Measurements from ENCODE around the gene ABCG8.
"Not testable (repeated sequence)": the region's sequence is repeated elsewhere in the genome, so short reads cannot be mapped to it uniquely, and the experiment has no call there.

ABCG8 gene

GRCh38 chr2:43874776-43875451 lies 36.1 kb downstream of the ABCG8 start:
- no peak for DNase-seq

DNA sequence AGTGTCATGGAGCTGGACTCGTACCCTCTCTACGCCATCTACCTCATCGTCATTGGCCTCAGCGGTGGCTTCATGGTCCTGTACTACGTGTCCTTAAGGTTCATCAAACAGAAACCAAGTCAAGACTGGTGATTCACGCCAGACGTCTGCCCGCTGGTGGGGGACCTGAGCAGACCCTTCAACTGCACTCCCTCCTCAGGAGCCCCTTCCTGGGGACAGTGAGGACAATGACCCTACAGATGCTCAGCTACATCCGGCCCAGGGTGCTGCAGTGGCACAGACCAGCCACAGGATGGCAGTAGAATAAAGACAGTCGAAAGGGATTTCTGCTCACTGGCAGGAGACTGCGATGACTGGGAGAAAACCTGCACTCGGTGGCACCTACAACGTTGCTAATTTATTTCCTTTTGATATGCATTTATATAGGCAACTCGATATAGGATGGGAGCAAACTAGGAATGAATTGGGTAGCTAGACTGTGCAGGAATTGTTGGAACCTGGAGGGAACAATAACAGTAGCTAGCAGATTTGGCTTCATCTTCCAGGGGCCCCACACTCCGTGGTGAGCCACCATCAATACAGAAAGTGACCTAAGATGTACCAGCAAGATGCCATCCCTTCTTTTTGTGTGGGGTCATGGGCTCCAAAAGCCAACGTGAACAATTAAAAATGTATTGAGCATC lies 39.2 kb downstream of the ABCG8 start:
- peak; percentile 59 for DNase-seq

DNA sequence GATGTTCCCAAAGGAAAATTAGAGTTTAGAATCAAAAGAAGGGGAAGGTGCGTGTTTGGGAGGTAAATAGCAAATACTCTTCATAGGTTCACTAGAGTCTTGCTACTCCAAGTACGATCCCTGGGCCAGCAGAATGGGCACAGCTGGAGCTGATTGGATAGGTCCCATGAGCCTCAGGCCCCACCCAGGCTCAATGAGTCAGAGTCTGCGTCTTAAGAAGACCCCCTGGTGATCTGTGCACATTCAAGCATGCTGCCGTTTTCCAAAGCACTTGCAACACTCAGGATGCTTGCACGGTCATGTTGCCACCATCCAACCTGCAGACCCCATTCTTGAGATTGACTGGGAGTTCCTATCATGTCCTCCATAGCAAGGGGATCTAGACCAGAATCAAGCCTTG lies 40.5 kb downstream of the ABCG8 start:
- DNase-seq: no peak

DNA sequence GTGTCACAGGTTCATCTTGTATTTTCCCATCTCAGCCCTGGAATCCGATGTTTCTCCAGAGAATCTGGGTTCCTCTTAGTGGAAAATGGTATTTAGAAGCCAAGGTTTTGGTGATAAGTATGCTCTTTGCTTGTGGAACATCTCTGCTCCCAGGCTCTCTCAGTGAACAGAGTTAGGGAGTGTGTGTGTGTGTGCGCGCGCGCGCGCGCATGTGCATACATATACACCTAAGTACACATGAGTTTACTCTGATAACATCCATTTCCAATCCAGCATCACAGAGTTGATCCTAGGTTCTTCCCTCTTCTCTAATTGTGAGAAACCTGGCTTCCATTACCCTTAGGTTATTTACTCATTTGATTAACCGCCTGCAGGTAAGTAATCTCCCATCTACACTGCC lies 41.7 kb downstream of the ABCG8 start:
- DNase-seq: no peak

DNA sequence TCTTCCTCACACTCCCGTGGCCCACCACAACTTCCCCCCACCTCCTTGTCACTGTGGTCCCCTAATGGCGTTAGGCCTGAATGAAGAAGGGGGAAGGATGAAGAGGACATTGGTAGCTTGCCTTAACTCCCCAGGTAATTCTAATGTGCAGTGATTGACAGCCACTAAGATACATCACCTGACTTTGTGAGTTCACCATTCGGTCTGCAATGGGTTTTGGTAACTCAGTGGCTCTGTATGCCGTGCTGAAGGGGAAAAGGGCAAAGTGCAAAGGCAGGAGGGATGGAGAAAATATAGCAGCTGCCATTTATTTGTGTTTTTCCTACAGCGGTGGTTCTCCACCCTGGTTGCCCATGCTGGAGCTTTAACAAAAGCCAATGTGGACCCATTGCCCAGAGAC lies 42.2 kb downstream of the ABCG8 start:
- no peak for DNase-seq

- no peak for DNase-seq
Measured at GRCh38 chr2:43882312-43882711, 43.5 kb downstream of the ABCG8 start.

GRCh38 chr2:43884689-43885088 lies 45.9 kb downstream of the ABCG8 start:
- DNase-seq: no peak

GRCh38 chr2:43885132-43885632 lies 46.4 kb downstream of the ABCG8 start:
- DNase-seq: no peak

GRCh38 chr2:43887176-43887575 lies 48.4 kb downstream of the ABCG8 start:
- no peak for DNase-seq

- DNase-seq: no peak
Measured at GRCh38 chr2:43889416-43889815, 50.6 kb downstream of the ABCG8 start.

GRCh38 chr2:43890855-43891254 lies 52.1 kb downstream of the ABCG8 start:
- no peak for DNase-seq

- no peak for DNase-seq
Measured at GRCh38 chr2:43894743-43895142, 56.0 kb downstream of the ABCG8 start.

DNA sequence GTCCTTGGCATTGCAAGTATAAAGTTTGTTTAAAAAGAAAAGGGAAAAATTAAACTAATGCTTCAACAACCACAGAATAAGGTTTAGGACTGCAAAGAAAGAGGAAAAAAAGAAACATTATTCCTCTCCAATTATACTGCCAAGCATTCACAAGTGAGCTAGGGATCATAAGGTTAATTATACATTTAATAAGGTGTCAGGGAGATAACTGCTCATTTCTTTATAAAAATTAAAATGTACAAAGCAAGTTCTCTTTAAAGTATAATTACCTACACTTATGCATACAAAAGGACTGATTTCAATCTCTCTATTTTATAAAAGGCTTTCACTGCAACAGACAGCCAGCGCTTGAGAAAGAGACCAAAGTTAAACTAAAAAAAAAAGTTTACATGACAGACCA lies 58.1 kb downstream of the ABCG8 start:
- DNase-seq: no peak

DNA sequence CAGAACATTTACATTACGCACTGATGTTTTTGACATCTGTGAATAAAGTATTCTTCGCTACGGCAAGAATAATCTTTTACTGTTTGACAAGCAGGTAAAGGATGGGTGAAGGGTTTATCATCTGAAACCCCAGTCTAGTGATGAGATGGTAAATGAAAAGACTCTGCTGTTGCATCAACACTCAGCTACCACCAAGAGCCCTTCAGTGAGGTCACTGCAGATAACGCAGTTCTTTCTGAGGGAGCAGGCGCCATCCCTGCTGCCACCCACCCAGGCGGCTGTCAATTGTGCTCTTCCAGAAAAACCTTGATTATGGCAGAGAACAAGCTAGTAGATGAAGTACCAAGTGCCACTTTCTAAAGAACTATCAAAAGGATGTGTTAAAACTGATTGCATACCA lies 58.7 kb downstream of the ABCG8 start:
- no peak for DNase-seq

DNA sequence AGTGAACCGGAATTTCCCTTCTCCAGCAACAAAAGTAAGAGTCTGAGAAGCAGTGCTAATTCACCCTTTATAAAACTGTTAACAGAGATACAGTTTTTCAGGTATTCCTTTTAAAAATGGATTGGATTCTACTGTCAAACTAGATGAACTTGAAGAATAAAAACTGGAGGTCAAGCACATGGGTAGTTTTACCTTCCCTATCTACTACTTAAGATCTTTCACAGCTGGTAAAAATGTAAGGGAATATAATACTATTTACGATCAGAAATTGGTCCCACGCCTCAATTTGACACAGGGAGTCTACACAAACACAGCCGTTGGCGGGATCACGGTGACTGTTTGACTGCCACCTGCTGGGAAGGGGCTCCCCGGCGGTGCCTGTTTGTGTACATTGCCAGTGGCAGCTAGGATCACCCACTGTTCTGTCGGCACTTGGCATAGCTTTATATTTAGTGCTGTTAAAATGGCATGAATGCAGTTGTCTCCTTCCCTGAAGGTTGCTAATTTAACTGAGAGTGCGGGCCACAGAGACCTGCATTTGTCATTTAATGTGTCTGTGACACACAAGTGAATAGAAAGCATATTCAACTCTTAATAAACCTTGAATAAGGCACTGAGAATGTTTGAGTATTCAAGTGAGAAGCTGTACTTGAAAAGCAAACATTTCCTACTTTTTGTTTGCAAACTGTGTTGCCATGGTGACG lies 59.5 kb downstream of the ABCG8 start:
- DNase-seq: no peak

GRCh38 chr2:43898838-43899346 lies 60.1 kb downstream of the ABCG8 start:
- no peak for DNase-seq

- no peak for DNase-seq
Measured at GRCh38 chr2:43899589-43899988, 60.8 kb downstream of the ABCG8 start.

- DNase-seq: no peak
Measured at GRCh38 chr2:43905371-43905803, 66.6 kb downstream of the ABCG8 start.

- no peak for DNase-seq
Measured at GRCh38 chr2:43905871-43906270, 67.1 kb downstream of the ABCG8 start.

DNA sequence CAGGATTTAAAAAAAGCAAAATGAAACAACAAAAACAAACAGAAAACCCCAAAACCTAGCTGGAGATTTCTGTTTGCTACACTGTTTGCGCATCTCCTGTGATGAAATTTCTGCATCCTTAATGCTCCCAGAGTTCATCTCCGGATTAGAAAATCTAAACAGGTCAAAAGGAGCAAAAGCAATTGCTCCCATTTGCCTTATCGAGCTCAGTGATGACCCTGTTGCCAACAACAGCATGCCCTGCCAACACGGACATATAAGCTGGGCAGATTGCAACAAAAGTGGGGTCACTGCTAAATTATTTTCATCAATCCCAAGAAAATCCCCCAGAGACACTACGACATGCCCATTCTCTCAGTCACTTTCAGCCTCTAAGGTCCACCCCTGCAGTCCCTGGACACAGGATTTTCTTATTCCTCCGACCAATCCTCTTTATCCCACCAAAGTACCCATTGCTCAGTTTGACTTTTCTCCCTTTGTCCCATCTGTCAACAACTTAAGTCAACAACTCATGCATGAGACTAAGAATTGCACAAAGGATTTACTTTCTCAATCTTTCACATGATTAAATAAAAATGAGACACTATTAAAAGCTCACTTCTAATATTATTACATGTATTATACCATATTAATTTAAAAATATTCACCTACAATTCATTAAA lies 67.8 kb downstream of the ABCG8 start:
- DNase-seq: no peak

DNA sequence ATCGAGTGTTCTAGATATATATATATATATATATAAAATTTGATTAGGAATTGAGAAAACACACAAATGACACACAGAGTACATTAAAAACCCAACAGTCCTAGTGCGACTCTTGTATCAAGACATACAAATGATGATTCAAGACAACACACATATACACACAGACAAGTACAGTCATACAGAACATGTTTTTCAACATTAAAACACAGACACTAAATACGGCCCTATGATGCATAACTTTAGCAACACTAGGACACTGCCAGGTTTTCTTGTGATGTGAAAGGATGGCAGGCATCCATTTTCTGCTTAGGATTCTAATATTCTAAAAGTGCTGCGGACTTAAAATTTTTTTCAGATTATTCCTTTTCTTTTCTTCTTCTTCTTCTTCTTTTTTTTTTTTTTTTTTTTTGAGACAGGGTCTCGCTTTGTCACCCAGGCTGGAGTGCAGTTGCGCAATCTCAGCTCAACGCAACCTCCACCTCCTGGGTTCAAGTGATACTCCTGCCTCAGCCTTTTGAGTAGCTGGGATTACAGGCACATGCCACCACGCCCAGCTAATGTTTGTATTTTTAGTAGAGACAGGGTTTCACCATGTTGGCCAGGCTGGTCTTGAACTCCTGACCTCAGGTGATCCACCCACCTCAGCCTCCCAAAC lies 72.5 kb downstream of the ABCG8 start:
- not testable (repeated sequence) for DNase-seq

- no peak for DNase-seq
Measured at GRCh38 chr2:43924463-43924862, 85.7 kb downstream of the ABCG8 start.

GRCh38 chr2:43925431-43925830 lies 86.7 kb downstream of the ABCG8 start:
- no peak for DNase-seq

Measured in activated CD8-positive, alpha-beta memory T cell treated with anti-CD3 and anti-CD28 coated beads, Interleukin-2, amount 50 U/mL, for 4 hours (primary cell).